HG02981 (cell line): Measurements from ENCODE around the gene ARMC8.

Experiments
- ATAC-seq: cut with Tn5 transposase; IDR thresholded peaks from one replicate; pipeline ENCODE4 v1.9.1; 2021; ENCODE audit warnings: mild to moderate bottlenecking, moderate library complexity; ENCODE audit not compliant: unreplicated experiment

The ARMC8 gene

GRCh38 chr3:138241676-138242075 is 54.6 kb downstream of the ARMC8 start:
- ATAC-seq, result no peak

- ATAC-seq, result no peak
Measured at GRCh38 chr3:138242466-138242865, 55.4 kb downstream of the ARMC8 start.

DNA sequence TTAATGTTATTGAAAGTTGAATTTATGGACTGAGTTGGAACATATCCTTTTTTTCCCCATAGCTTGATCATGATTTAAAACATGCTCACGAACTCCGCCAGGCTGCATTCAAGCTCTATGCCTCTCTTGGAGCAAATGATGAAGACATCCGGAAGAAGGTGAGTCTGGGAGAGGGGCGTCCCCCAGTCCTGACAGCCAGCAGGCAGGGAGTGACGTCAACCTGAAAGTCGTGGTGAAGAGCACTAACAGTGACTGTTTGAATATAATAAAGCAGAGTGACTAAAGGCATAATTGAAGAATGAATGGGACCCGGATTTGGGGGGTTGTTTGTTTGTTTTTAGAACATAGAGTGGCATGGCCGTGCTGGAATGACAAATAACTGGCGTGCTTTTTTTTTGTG is 57.9 kb downstream of the ARMC8 start:
- ATAC-seq, result no peak

- no peak for ATAC-seq
Measured at GRCh38 chr3:138249636-138250035, 62.5 kb downstream of the ARMC8 start.

- no peak for ATAC-seq
Measured at GRCh38 chr3:138253609-138254008, 66.5 kb downstream of the ARMC8 start.

DNA sequence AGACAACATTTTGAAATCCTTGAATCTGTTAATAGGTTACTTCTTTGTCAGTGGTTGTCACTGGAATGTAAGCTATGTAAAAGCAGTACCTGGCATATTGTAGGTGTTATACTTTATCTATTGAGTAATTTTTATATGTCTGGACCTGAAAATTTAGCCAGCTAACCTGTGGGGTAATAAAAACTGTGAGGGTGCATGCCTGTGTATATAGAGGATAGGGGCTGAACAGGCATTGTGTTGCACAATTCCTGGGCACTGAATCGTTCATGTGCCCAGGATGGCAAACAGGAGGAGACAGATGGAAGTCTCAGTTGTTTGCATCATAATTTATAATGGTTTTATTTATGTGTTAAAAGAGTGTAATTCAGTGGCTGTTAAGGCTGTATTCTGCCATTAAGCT is 67.1 kb downstream of the ARMC8 start:
- no peak for ATAC-seq

- no peak for ATAC-seq
Measured at GRCh38 chr3:138256022-138256421, 68.9 kb downstream of the ARMC8 start.

DNA sequence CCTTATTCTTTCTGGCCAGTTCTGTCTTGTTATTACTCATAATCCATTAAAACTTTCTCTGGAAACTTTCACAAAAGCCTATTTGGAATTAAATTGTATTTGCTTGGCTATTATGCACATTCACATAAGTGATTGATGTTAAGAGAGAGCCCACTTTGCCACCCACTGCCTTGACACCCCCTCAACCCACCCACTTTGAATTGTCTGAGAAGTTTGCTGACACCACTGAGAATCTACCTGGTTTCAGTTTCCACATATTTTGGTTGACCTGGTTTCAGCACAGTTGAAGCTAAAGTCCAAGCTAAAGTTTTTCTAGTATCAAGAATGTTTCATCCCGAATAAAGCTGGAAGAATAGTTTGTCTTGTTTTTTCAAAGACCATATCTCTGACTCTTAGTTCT is 70.9 kb downstream of the ARMC8 start:
- ATAC-seq, result no peak

DNA sequence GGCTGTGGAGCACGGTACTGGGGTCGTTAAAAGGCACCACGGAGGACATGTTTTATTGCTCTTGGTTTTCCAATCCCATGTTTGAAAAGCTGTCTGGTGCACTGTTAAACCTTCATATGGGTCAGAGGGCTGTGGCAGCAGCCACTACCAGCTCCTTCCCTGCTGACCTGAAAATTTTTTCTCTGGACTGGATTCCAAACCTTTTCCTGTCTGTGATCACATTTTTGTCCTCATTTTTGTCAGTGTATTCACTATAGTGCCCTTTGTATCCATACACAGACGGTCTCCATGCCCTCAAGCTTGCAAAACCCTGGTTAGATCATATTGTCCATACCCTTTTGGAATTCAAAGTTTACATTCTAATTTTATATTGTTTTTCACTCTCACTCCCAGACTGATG is 72.0 kb downstream of the ARMC8 start:
- no peak for ATAC-seq

DNA sequence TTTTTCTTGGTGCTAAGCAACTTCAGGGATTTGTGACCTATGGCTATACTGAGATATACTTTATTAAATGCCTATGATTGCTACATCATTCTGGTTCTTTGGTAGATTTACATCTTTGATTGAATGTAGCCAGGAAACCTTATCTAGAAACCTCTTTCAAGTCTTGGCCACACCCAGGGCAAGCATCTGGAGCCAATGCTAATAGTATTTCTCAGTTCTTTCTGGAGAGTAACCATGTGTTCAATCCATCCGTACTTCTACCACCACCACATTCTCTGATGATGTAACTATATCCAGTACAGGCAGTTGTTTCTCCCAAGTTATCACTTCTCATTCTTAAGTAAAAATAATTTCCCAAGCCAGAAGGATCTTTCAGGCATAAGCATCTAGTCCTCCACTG is 73.5 kb downstream of the ARMC8 start:
- ATAC-seq, result no peak

DNA sequence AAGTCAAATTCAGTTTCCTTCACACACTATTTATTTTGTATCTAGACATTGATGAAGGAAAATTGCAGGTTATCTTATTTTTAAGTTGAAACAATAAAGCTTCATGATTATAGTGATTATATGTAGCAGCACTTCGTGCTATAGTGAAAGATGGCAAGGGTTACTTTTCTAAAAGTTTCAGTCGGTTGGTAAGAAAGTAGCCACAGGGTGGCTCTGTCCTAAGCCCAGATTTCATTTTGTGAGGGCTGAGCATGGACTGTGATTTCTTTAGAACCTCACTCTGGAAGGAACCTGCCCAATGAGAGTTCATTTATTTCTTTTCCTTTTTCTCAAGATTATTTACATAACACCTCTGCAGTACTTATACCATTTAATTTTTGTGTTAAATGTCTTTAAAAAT is 76.0 kb downstream of the ARMC8 start:
- no peak for ATAC-seq

GRCh38 chr3:138265745-138266144 is 78.6 kb downstream of the ARMC8 start:
- ATAC-seq, result no peak

DNA sequence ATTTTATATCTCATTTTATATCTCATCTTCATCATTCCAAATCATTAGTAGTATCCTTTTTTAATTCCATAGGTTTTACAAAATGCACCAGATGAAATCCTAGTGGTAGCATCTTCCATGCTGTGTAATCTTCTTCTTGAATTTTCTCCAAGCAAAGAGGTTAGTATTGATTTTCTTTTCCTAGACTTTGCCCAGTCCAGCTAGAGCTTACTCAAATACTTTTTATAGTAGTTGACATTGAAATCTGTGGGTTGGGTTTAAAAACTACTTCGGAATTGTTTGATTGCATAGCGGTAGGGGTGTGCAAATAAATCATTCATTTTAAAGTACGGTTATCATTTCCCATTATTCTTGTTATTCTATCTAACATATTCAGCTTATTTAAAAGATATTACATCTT is 80.0 kb downstream of the ARMC8 start:
- ATAC-seq, result no peak

- ATAC-seq, result no peak
Measured at GRCh38 chr3:138270245-138270644, 83.1 kb downstream of the ARMC8 start.

- peak; percentile 77 for ATAC-seq
Measured at GRCh38 chr3:138271189-138271794, 84.2 kb downstream of the ARMC8 start.

GRCh38 chr3:138281561-138281960 is 94.5 kb downstream of the ARMC8 start:
- no peak for ATAC-seq

GRCh38 chr3:138282836-138283235 is 95.7 kb downstream of the ARMC8 start:
- ATAC-seq, result no peak

- no peak for ATAC-seq
Measured at GRCh38 chr3:138284079-138284478, 97.0 kb downstream of the ARMC8 start.

- no peak for ATAC-seq
Measured at GRCh38 chr3:138284957-138285477, 97.9 kb downstream of the ARMC8 start.

GRCh38 chr3:138289260-138289659 is 102.2 kb downstream of the ARMC8 start:
- ATAC-seq, result no peak

DNA sequence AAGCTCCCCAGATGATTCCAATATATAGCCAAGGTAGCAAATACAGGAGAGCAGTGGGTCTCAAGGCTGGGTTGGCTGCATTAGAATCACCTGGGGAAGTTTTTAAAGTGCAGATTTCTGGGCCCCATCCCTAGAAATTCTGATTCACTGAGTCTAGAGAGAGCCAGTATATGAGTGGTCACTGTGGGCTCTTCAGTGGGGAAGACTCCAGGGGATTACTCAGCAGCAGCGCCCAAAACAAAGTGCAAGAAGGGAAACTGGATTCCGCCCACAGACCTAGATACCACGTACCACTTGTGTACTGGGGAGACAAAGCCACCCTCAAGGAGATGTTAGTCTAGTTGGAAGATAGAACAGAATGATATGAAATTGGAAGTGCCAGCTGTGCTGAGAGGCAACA is 102.6 kb downstream of the ARMC8 start:
- no peak for ATAC-seq

DNA sequence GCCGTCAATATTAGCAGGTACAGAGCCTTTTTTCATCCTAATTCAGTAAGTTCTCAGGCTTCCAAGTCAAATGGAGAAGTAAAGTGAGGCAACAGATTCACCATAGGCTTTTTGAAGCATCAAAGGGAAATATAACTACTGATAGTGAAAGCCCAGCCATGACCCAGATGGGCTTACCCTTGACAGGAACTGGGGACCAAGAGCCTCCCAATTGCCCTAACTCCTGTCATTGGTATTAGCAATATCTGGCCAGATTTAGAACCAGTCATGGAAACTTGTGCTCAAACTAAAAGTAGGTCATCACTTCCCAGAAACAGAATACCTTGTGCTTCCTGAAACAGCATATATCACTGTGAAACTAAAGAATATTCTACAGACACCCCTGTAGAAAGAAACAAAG is 109.5 kb downstream of the ARMC8 start:
- no peak for ATAC-seq

- no peak for ATAC-seq
Measured at GRCh38 chr3:138297059-138297607, 110.0 kb downstream of the ARMC8 start.
